Tibial nerve (tissue), 3 donors: Measurements from ENCODE around the gene BCAS3.

Experiments used
- CTCF ChIP-seq, 5 experiments: fragments of 200-600 bp in 3 of 5; fragments of 450-650 bp in 2 of 5; sonication (generic) in 3 of 5; IDR thresholded peaks; one replicate each; pipeline ENCODE4 v1.5.1; 2016 to 2019; ENCODE audit warnings: antibody characterized with exemption in 5 of 5, mild to moderate bottlenecking in 3 of 5, moderate library complexity in 2 of 5
- POLR2A ChIP-seq, 2 donors: fragments of 450-650 bp; IDR thresholded peaks; one replicate each; pipeline ENCODE4 v1.6.1; 2017; ENCODE audit warnings: antibody characterized with exemption in 2 of 2, mild to moderate bottlenecking in 2 of 2, moderate library complexity in 2 of 2

- TF ChIP-seq POLR2A (IDR thresholded peaks at IDR 0.05) (no peak), CTCF (IDR thresholded peaks at IDR 0.05) (no peak)
Observed at GRCh38 chr17:60939318-60939717, 261.7 kb downstream of the BCAS3 start.
